AG09319 (cell line): Measurements from ENCODE around the gene SHROOM3.
"Not testable (repeated sequence)": the region's sequence is repeated elsewhere in the genome, so short reads cannot be mapped to it uniquely, and the experiment has no call there.

Experiments used
- DNase-seq: peaks from one replicate; pipeline ENCODE4 v3.0.0-alpha.2; 2010; ENCODE audit warnings: low read depth; ENCODE audit errors: extremely low read depth
- CTCF ChIP-seq: IDR thresholded peaks from 2 replicates; pipeline ENCODE4 v1.5.1; 2011; ENCODE audit warnings: low read depth, mild to moderate bottlenecking, inconsistent platforms, low read length, moderate library complexity

Gene SHROOM3

GRCh38 chr4:76448211-76448610 lies 13.2 kb downstream of the SHROOM3 start:
- TF ChIP-seq CTCF: no peak
- no peak for DNase-seq

GRCh38 chr4:76449362-76449767 lies 14.3 kb downstream of the SHROOM3 start:
- no peak for TF ChIP-seq CTCF
- no peak for DNase-seq

GRCh38 chr4:76449833-76450232 lies 14.8 kb downstream of the SHROOM3 start:
- TF ChIP-seq CTCF: no peak
- DNase-seq: no peak

GRCh38 chr4:76453232-76453631 lies 18.2 kb downstream of the SHROOM3 start:
- DNase-seq: no peak
- TF ChIP-seq CTCF: no peak

GRCh38 chr4:76454073-76454472 lies 19.0 kb downstream of the SHROOM3 start:
- DNase-seq: not testable (repeated sequence)

- no peak for TF ChIP-seq CTCF
These were observed 22.9 kb downstream of the SHROOM3 start for GRCh38 chr4:76457885-76458284.

GRCh38 chr4:76458297-76458696 lies 23.3 kb downstream of the SHROOM3 start:
- no peak for TF ChIP-seq CTCF
- no peak for DNase-seq

More at GRCh38 chr4:76457885-76458284, 22.9 kb downstream of the SHROOM3 start:
- no peak for DNase-seq

- no peak for TF ChIP-seq CTCF
- DNase-seq: no peak
These were observed 23.8 kb downstream of the SHROOM3 start for GRCh38 chr4:76458825-76459224.
